Transverse colon (tissue), 4 donors: Measurements from ENCODE around the gene RAB34. TPM values are rescaled to one million over a fixed set of nuclear protein-coding genes. Genes with fewer than 3 reads are reported as not detected.

Experiments
- DNase-seq: peaks from one replicate; pipeline ENCODE4 v3.0.0-alpha.2; 2019
- H3K27ac ChIP-seq, 4 donors: fragments of 200-600 bp; sonication (generic); 2 replicates each; pipeline ENCODE4 v1.5.1; 2016 to 2018; ENCODE audit warnings: inconsistent platforms in 4 of 4
- H3K27me3 ChIP-seq: fragments of 200-600 bp; sonication (generic); 2 replicates; pipeline ENCODE4 v1.5.1; 2017; ENCODE audit warnings: inconsistent platforms
- H3K36me3 ChIP-seq, 4 donors: fragments of 200-600 bp; sonication (generic); 2 replicates each; pipeline ENCODE4 v1.5.1; 2017 to 2019; ENCODE audit warnings: inconsistent platforms in 4 of 4
- H3K4me1 ChIP-seq, 4 donors: fragments of 200-600 bp; sonication (generic); 2 replicates each; pipeline ENCODE4 v1.5.1; 2017 to 2020; ENCODE audit warnings: inconsistent platforms in 4 of 4
- H3K4me3 ChIP-seq, 4 donors: fragments of 200-600 bp; sonication (generic); 1 replicate in 1 of 4; 2 replicates in 3 of 4; pipeline versions ENCODE4 v1.5.1 to v1.6.1; 2017 to 2019; ENCODE audit warnings: inconsistent platforms in 4 of 4
- H3K9me3 ChIP-seq, 2 donors: fragments of 200-600 bp; sonication (generic); 2 replicates each; pipeline ENCODE4 v1.5.1; 2017 to 2019; ENCODE audit warnings: inconsistent platforms in 2 of 2
- CTCF ChIP-seq, 5 experiments: fragments of 200-600 bp in 3 of 5; fragments of 450-650 bp in 2 of 5; sonication (generic) in 3 of 5; IDR thresholded peaks; 1 replicate in 2 of 5; 2 replicates in 3 of 5; pipeline ENCODE4 v1.5.1; 2016 to 2017; ENCODE audit warnings: antibody characterized with exemption in 5 of 5, inconsistent platforms in 3 of 5, mild to moderate bottlenecking in 2 of 5, moderate library complexity in 1 of 5
- EP300 ChIP-seq: sonication (generic); formaldehyde crosslinking; IDR thresholded peaks from one replicate; pipeline ENCODE4 v1.6.1; 2017; ENCODE audit warnings: antibody characterized with exemption, low read depth
- POLR2A ChIP-seq: fragments of 450-650 bp; IDR thresholded peaks from one replicate; pipeline ENCODE4 v1.6.1; 2016; ENCODE audit warnings: antibody characterized with exemption, mild to moderate bottlenecking, moderate library complexity
- POLR2AphosphoS5 ChIP-seq, 3 donors: sonication (generic); formaldehyde crosslinking; IDR thresholded peaks; one replicate each; pipeline ENCODE4 v1.6.1; 2016; ENCODE audit warnings: antibody characterized with exemption in 3 of 3
- WGBS, 2 donors: methylation state at CpG; one replicate each; pipeline ENCODE4 v1.1.5; 2018; ENCODE audit warnings: low coverage in 1 of 2; 5-methylcytosine and 5-hydroxymethylcytosine counted together
- in situ Hi-C, 4 donors: fragments of 200-750 bp; cut with MboI; loops; one replicate each; pipeline versions ENCODE4 v1.15.0 to v1.15.1; 2017; ENCODE audit warnings: low sequenced_read_pairs in 3 of 4, low pct_ligation_motif_present in 1 of 4, low pct_unique_long_range_greater_than_20kb in 1 of 4
- intact Hi-C: fragments of 100-400 bp; cut with DNase I; formaldehyde crosslinking; loops from one replicate; pipeline ENCODE4 v1.15.1; 2023; ENCODE audit warnings: low total_unique reads
- total RNA-seq, 4 donors: library from RNA; depleted of rRNA; stranded (reverse); fragments of >200 nt; gene quantifications; one replicate each; pipeline ENCODE4 v1.1.0, GENCODE V29; 2016

RAB34 gene
- total RNA-seq, 4 donors from 2014 or later = 41.1 to 60.5 (median 50.0) TPM

- DNase-seq = no peak
- in situ Hi-C loops (no loop called here), intact Hi-C loops (no loop called here)
- Histone ChIP-seq H3K4me3 (no peak overlapping the region), H3K9me3 (no peaks in the 10 kb centered on the region), H3K4me1 (no peaks in the 10 kb centered on the region), H3K27ac (no peak overlapping the region), H3K27me3 (no peaks in the 10 kb centered on the region), H3K36me3 (peaks cover 0 to 88% (median 44%) of the 10 kb centered on the region in 4 donors)
- TF ChIP-seq POLR2A = no peak
- TF ChIP-seq EP300 = no peak
- no peak for TF ChIP-seq CTCF (IDR thresholded peaks at IDR 0.05)
- no peak for TF ChIP-seq POLR2AphosphoS5 (IDR thresholded peaks at IDR 0.05)
- WGBS, 2 donors = 98 to 100% methylated on average over 3 of the region's 3 CpGs
Measured at GRCh38 chr17:28689011-28689410, 28.7 kb downstream of the RAB34 start.

- intact Hi-C loops (no loop called here), in situ Hi-C loops (no loop called here)
- Histone ChIP-seq H3K4me3 (no peak overlapping the region), H3K27me3 (no peaks in the 10 kb centered on the region), H3K9me3 (no peaks in the 10 kb centered on the region), H3K4me1 (no peaks in the 10 kb centered on the region), H3K27ac (no peak overlapping the region), H3K36me3 (peaks cover 0 to 88% (median 44%) of the 10 kb centered on the region in 4 donors)
- WGBS, 2 donors = 91 to 92% methylated on average over 4 of the region's 4 CpGs
- DNase-seq = no peak
- no peak for TF ChIP-seq POLR2AphosphoS5 (IDR thresholded peaks at IDR 0.05)
- no peak for TF ChIP-seq EP300
- no peak for TF ChIP-seq CTCF (IDR thresholded peaks at IDR 0.05)
- TF ChIP-seq POLR2A = no peak
Measured at GRCh38 chr17:28688481-28688880, 29.2 kb downstream of the RAB34 start.

- H3K27ac ChIP-seq = no peak overlapping the region
- H3K9me3 ChIP-seq = no peaks in the 10 kb centered on the region
- H3K4me3 ChIP-seq = no peak overlapping the region
- H3K36me3 ChIP-seq = peaks cover 0 to 99% (median 50%) of the 10 kb centered on the region in 4 donors
- H3K4me1 ChIP-seq = no peaks in the 10 kb centered on the region
- TF ChIP-seq EP300 (no peak), CTCF (IDR thresholded peaks at IDR 0.05) (no peak), POLR2A (no peak), POLR2AphosphoS5 (IDR thresholded peaks at IDR 0.05) (no peak)
- no peak for DNase-seq
- H3K27me3 ChIP-seq = no peaks in the 10 kb centered on the region
- intact Hi-C loops (no loop called here), in situ Hi-C loops (no loop called here)
- 94 to 97% methylated on average over 4 of the region's 4 CpGs for WGBS, 2 donors
Measured at GRCh38 chr17:28686296-28686695, 31.4 kb downstream of the RAB34 start.

- Histone ChIP-seq H3K4me3 (no peak overlapping the region), H3K27me3 (no peaks in the 10 kb centered on the region), H3K4me1 (no peaks in the 10 kb centered on the region), H3K9me3 (no peaks in the 10 kb centered on the region), H3K36me3 (peaks cover 0 to 98% (median 49%) of the 10 kb centered on the region in 4 donors), H3K27ac (no peak overlapping the region)
- in situ Hi-C loops (no loop called here), intact Hi-C loops (no loop called here)
- 86 to 100% methylated on average over 1 to 5 of the region's 5 CpGs for WGBS, 2 donors
- no peak for DNase-seq
- no peak for TF ChIP-seq POLR2AphosphoS5 (IDR thresholded peaks at IDR 0.05)
- TF ChIP-seq POLR2A = no peak
- no peak for TF ChIP-seq CTCF (IDR thresholded peaks at IDR 0.05)
- TF ChIP-seq EP300 = no peak
Measured at GRCh38 chr17:28685366-28685765, 32.3 kb downstream of the RAB34 start.
